ENCODE measurements around the gene DPP4.

DPP4 gene

DNA sequence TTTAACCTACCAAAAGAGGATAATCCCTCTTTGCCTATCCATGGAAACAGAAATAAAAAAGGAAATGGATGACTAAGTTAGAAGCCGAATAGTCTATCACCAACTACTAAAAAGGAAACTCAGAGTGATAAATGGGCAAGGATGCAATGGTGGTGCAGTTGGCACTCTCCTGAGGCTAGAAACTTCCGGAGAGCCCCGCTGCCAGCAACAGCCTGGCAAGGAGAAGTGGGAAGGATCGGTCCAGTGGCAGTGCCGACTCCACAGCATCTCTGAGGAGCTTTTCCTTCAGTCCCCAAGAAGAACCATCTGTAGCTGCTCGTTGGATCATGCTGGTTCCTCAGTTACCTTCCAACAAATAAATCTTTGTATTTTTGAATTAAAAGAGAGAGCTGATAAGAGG is 74.7 kb downstream of the DPP4 start:
- no peak for DNase-seq

DNA sequence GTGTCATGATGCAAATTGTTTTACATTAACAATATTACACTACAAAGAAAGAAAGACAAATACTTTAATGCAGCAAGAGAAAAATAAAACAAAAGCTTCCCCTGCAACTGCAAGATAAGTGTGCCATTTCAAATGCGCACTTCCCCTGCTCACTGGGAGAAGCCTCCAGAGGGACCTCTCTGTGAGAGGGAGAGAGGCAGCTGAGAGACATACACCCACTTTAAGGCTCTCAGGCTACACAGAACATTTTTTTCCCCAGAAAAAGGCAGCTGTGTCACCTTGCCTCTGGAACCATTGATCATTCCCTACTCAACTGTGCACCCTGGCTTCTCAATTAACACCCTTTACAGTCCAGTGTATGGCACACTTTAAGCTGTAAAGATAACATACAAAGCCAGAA is 75.2 kb downstream of the DPP4 start:
- H3K79me2 ChIP-seq (ENCODE audit: insufficient read depth, low read length): peaks cover 45% of the 10 kb centered on the region
- DNase-seq: peak; percentile 40
- no peak overlapping the region for H2AFZ ChIP-seq (ENCODE audit: low read depth, low read length)
- peaks cover 89% of the 10 kb centered on the region for H3K36me3 ChIP-seq (ENCODE audit: insufficient read depth, low read length)
- ATAC-seq (ENCODE audit: insufficient read depth, low read depth): 0 out of 3 replicates have a peak, but pooled peaks have one; percentile 20
- no peaks in the 10 kb centered on the region for H3K27me3 ChIP-seq (ENCODE audit: insufficient read depth, low read length, poor library complexity)
- no peak overlapping the region for H3K4me2 ChIP-seq (ENCODE audit: insufficient read depth, low read length)
- no peak overlapping the region for H3K4me3 ChIP-seq (ENCODE audit: low read depth in 1 of 2, low read length in 2 of 2)
- H3K9me3 ChIP-seq (ENCODE audit: insufficient read depth, low read length, severe bottlenecking): no peaks in the 10 kb centered on the region
- peak overlapping the region; percentile 77 for H3K27ac ChIP-seq (ENCODE audit: low read length)
- TF ChIP-seq, protein P1, sequence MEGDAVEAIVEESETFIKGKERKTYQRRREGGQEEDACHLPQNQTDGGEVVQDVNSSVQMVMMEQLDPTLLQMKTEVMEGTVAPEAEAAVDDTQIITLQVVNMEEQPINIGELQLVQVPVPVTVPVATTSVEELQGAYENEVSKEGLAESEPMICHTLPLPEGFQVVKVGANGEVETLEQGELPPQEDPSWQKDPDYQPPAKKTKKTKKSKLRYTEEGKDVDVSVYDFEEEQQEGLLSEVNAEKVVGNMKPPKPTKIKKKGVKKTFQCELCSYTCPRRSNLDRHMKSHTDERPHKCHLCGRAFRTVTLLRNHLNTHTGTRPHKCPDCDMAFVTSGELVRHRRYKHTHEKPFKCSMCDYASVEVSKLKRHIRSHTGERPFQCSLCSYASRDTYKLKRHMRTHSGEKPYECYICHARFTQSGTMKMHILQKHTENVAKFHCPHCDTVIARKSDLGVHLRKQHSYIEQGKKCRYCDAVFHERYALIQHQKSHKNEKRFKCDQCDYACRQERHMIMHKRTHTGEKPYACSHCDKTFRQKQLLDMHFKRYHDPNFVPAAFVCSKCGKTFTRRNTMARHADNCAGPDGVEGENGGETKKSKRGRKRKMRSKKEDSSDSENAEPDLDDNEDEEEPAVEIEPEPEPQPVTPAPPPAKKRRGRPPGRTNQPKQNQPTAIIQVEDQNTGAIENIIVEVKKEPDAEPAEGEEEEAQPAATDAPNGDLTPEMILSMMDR (IDR thresholded peaks at IDR 0.05; ENCODE audit: borderline replicate concordance, extremely low read depth, low read length, poor library complexity, severe bottlenecking): peak; percentile 39
- no peak for TF ChIP-seq EZH2 (IDR thresholded peaks at IDR 0.05; ENCODE audit: borderline replicate concordance, low read depth, low read length, severe bottlenecking)
- peaks cover 98% of the 10 kb centered on the region for H3K4me1 ChIP-seq (ENCODE audit: insufficient read depth, low read length)
- no peaks in the 10 kb centered on the region for H4K20me1 ChIP-seq (ENCODE audit: insufficient read depth, low read length)
- peak overlapping the region; percentile 25; the same call in 1 of the 2 replicates for H3K9ac ChIP-seq (ENCODE audit: low read depth, low read length)

More for the DNA sequence above, 74.7 kb downstream of the DPP4 start:
- H3K4me1 ChIP-seq (ENCODE audit: insufficient read depth, low read length): peaks cover 98% of the 10 kb centered on the region
- H3K36me3 ChIP-seq (ENCODE audit: insufficient read depth, low read length): peaks cover 93% of the 10 kb centered on the region
- peak overlapping the region; percentile 25; the same call in 1 of the 2 replicates for H3K9ac ChIP-seq (ENCODE audit: low read depth, low read length)
- no peak overlapping the region for H2AFZ ChIP-seq (ENCODE audit: low read depth, low read length)
- no peak overlapping the region for H3K4me3 ChIP-seq (ENCODE audit: low read depth in 1 of 2, low read length in 2 of 2)
- no peaks in the 10 kb centered on the region for H3K9me3 ChIP-seq (ENCODE audit: insufficient read depth, low read length, severe bottlenecking)
- H3K27ac ChIP-seq (ENCODE audit: low read length): peak overlapping the region; percentile 77
- peaks cover 41% of the 10 kb centered on the region for H3K79me2 ChIP-seq (ENCODE audit: insufficient read depth, low read length)
- ATAC-seq (ENCODE audit: insufficient read depth, low read depth): no peak
- no peaks in the 10 kb centered on the region for H4K20me1 ChIP-seq (ENCODE audit: insufficient read depth, low read length)
- TF ChIP-seq, protein P1 (IDR thresholded peaks at IDR 0.05; ENCODE audit: borderline replicate concordance, extremely low read depth, low read length, poor library complexity, severe bottlenecking): no peak
- TF ChIP-seq EZH2 (IDR thresholded peaks at IDR 0.05; ENCODE audit: borderline replicate concordance, low read depth, low read length, severe bottlenecking): no peak
- H3K27me3 ChIP-seq (ENCODE audit: insufficient read depth, low read length, poor library complexity): no peaks in the 10 kb centered on the region
- no peak overlapping the region for H3K4me2 ChIP-seq (ENCODE audit: insufficient read depth, low read length)

DNA sequence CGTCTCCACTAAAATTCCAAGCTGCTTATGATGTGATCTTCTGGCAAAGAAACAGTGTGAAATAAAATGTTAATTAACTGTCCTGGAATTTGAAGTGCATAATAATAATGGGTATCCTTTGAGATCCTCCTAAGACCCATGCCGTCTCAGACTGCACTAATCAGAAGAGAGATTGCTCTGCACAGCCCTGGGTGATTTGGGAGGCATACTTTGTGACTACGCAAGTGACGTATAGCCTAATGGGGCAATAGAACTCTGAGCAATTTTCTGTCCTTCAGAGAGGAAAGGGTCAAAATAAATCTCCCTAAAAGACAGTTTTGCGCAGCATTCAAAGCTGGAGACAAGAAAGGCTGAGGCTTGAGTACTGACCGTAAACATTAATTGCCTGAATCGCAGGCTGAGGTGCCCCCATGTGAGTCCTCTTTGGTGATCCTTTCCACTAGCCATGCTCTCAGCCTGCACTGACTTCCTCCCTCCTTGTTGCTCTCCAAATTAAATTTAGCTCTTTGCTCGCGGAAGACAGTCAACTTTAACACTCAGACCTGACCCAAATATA is 76.0 kb downstream of the DPP4 start:
- Histone ChIP-seq H3K27me3 (ENCODE audit: insufficient read depth, low read length, poor library complexity) (no peaks in the 10 kb centered on the region), H3K4me1 (ENCODE audit: insufficient read depth, low read length) (peaks cover 99% of the 10 kb centered on the region)

More for the DNA sequence above, 76.0 kb downstream of the DPP4 start:
- no peaks in the 10 kb centered on the region for H4K20me1 ChIP-seq (ENCODE audit: insufficient read depth, low read length)
- ATAC-seq (ENCODE audit: insufficient read depth, low read depth): no peak
- TF ChIP-seq EZH2 (IDR thresholded peaks at IDR 0.05; ENCODE audit: borderline replicate concordance, low read depth, low read length, severe bottlenecking): no peak
- TF ChIP-seq, protein P1 (IDR thresholded peaks at IDR 0.05; ENCODE audit: borderline replicate concordance, extremely low read depth, low read length, poor library complexity, severe bottlenecking): no peak
- H3K4me3 ChIP-seq (ENCODE audit: low read depth in 1 of 2, low read length in 2 of 2): no peak overlapping the region
- no peak overlapping the region for H2AFZ ChIP-seq (ENCODE audit: low read depth, low read length)
- H3K36me3 ChIP-seq (ENCODE audit: insufficient read depth, low read length): peaks cover 80% of the 10 kb centered on the region
- H3K4me2 ChIP-seq (ENCODE audit: insufficient read depth, low read length): no peak overlapping the region
- H3K79me2 ChIP-seq (ENCODE audit: insufficient read depth, low read length): peaks cover 45% of the 10 kb centered on the region
- H3K27ac ChIP-seq (ENCODE audit: low read length): peak overlapping the region; percentile 77
- peak overlapping the region; percentile 25; the same call in 1 of the 2 replicates for H3K9ac ChIP-seq (ENCODE audit: low read depth, low read length)
- H3K9me3 ChIP-seq (ENCODE audit: insufficient read depth, low read length, severe bottlenecking): no peaks in the 10 kb centered on the region
- no peak for DNase-seq

Measured in DND-41 (cell line).